ENCODE measurements around the gene CD28. TPM values are rescaled to one million over a fixed set of nuclear protein-coding genes. Genes with fewer than 3 reads are reported as not detected.

The CD28 gene
- total and polyA plus RNA-seq, 10 donors = 1.3 to 22.4 (median 13.0) TPM

DNA sequence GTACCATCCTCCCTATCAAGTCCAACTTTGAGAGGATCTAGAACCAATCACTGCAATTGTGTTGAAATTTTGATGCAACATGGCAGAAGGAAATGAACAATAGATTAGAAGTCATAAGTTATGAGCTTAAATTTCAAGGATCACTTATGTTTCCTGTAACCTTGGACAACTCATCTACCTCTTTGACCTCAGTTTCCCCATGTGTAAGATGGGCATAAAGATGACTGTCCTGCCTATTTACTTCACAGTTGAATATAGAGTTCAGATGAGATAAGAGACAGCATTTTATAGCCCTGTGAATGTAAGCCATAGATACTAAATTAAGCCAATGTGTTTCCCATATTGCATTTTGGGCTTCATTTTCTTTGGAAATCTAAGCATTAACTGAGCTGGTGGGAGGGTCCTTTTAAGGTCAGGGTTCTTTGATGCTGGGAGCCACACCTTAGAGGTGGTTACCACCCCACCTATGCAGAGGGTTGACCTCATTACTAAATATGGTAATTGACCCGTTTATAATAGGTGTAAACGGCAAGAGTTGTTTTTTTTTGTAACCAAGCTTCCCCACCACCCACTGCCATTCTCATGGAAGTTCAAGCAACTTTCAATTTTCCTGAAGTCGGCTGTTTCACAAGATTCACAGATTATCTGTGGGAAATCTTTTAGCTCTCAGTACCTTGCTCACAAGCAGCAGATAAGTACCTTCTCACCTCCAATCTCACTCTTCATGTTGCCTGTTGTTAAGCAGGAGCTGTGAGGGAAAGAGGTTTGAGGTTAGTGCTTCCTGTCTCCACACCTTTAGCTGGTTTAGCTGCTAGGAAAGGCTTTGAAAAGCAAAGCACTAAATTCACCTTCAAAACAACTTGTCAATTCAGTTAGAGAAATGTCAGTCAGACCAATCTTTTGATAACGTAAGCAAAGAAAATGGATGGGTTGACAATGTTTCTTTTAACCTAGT, 13.3 kb downstream of the CD28 start:
- Histone ChIP-seq H3K27ac (peak overlapping the region; percentile 1 to 71 (median 54)), H3K9me3 (no peaks in the 10 kb centered on the region), H3K27me3 (replicated peaks in 1 of 7) (peaks cover 0 to 4% (median 0%) of the 10 kb centered on the region in 7 donors), H3K4me3 (no peak overlapping the region), H3K4me1 (peaks cover 0 to 69% (median 33%) of the 10 kb centered on the region in 6 donors), H3K36me3 (no peaks in the 10 kb centered on the region)
- TF ChIP-seq, protein P1, sequence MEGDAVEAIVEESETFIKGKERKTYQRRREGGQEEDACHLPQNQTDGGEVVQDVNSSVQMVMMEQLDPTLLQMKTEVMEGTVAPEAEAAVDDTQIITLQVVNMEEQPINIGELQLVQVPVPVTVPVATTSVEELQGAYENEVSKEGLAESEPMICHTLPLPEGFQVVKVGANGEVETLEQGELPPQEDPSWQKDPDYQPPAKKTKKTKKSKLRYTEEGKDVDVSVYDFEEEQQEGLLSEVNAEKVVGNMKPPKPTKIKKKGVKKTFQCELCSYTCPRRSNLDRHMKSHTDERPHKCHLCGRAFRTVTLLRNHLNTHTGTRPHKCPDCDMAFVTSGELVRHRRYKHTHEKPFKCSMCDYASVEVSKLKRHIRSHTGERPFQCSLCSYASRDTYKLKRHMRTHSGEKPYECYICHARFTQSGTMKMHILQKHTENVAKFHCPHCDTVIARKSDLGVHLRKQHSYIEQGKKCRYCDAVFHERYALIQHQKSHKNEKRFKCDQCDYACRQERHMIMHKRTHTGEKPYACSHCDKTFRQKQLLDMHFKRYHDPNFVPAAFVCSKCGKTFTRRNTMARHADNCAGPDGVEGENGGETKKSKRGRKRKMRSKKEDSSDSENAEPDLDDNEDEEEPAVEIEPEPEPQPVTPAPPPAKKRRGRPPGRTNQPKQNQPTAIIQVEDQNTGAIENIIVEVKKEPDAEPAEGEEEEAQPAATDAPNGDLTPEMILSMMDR (IDR thresholded peaks at IDR 0.05 in 8 of 11, conservative IDR thresholded peaks at IDR 0.05 in 3 of 11) = no peak
- TF ChIP-seq POLR2A (IDR thresholded peaks at IDR 0.05) = no peak
- TF ChIP-seq POLR2AphosphoS5 (IDR thresholded peaks at IDR 0.05) = peak in 1 of 3 donors; percentile 58
- WGBS, 5 donors = 58 to 70% (median 62%) methylated on average over 4 of the region's 4 CpGs
- no peak for DNase-seq
- intact Hi-C loops (cut with DNase I; ENCODE audit: low total_unique reads) = no loop called here

DNA sequence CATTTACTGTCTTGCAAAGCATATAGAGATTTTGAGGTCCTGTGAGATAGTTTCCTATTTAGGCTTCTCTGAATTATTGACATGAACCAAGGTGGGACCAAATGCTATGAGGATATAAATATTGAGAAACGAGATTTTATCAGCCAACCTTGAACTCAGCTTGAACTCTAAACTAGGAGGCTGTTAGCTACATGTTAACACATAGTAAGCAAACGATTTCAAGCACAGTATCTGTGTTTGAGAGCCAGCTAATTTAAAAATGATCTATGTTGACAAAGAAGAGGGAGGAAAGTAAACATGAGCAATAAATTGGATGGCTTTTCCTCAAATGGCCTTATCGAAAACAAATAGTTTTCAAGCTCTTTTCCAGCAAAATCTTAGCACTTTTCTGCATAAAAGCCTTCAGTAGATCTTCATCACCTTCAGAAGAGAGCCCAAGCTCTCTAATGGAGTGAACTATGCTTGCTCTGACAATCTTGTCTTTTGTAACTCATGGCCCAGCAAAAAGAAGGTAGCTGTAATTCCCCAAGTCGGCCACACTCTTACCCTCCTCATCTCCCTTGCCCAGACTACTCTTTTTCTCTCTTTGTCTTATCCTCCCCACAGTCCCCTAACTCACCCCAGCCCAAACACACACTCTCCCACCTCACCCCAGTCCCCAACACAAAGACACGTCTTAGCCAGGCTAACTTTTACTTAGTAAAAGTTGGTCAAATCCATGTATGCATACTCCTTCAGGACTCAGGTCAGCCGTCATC, 14.7 kb downstream of the CD28 start:
- DNase-seq = no peak
- no peaks in the 10 kb centered on the region for H3K36me3 ChIP-seq
- intact Hi-C loops (cut with DNase I; ENCODE audit: low total_unique reads) = no loop called here
- whole genome bisulfite sequencing, 5 donors = 60 to 72% (median 69%) methylated on average over 6 of the region's 6 CpGs
- H3K4me3 ChIP-seq = no peak overlapping the region
- H3K4me1 ChIP-seq = peaks cover 0 to 55% (median 27%) of the 10 kb centered on the region in 6 donors
- peaks cover 0 to 4% (median 0%) of the 10 kb centered on the region in 7 donors for H3K27me3 ChIP-seq (replicated peaks in 1 of 7)
- TF ChIP-seq, protein P1 (IDR thresholded peaks at IDR 0.05 in 8 of 11, conservative IDR thresholded peaks at IDR 0.05 in 3 of 11) = no peak
- no peak for TF ChIP-seq POLR2AphosphoS5 (IDR thresholded peaks at IDR 0.05)
- TF ChIP-seq POLR2A (IDR thresholded peaks at IDR 0.05) = no peak
- no peaks in the 10 kb centered on the region for H3K9me3 ChIP-seq
- H3K27ac ChIP-seq = peak overlapping the region in 6 of 8 donors; percentile 2 to 71 (median 65)

DNA sequence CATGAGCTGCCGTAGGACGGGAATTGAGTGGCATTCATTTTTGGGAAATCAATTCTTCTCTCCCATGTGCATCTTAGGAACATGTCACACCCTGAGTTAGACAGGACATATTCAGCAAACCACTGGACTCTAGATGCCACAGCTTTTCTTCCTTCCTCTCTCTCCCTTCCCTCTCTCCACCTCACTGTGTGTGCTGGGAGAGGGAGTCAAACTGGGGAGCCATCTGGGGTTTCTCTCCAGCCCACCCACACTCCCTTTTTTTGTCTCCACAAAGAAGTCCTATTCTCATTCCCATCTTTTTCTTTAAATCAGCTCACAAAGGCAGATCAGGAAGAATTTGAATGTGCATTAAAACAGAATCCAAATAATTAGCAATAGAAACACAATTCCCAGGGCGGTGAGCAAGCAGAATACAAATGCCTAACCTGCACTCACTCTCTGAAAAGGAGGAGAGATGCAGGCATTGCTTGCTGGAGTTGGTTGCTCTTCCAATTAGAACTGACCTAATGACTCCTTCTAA, 15.4 kb downstream of the CD28 start:
- intact Hi-C loops (cut with DNase I; ENCODE audit: low total_unique reads) = no loop called here
- DNase-seq = no peak
- H3K36me3 ChIP-seq = no peaks in the 10 kb centered on the region
- H3K9me3 ChIP-seq = no peaks in the 10 kb centered on the region
- no peak overlapping the region for H3K4me3 ChIP-seq
- TF ChIP-seq, protein P1 (IDR thresholded peaks at IDR 0.05 in 8 of 11, conservative IDR thresholded peaks at IDR 0.05 in 3 of 11) = no peak
- TF ChIP-seq POLR2AphosphoS5 (IDR thresholded peaks at IDR 0.05) = no peak
- TF ChIP-seq POLR2A (IDR thresholded peaks at IDR 0.05) = no peak
- WGBS, 5 donors = 80 to 97% (median 93%) methylated on average over 3 of the region's 3 CpGs
- peaks cover 0 to 4% (median 0%) of the 10 kb centered on the region in 7 donors for H3K27me3 ChIP-seq (replicated peaks in 1 of 7)
- peak overlapping the region in 5 of 8 donors; percentile 2 to 71 (median 66) for H3K27ac ChIP-seq
- peaks cover 0 to 52% (median 25%) of the 10 kb centered on the region in 6 donors for H3K4me1 ChIP-seq

Measured in spleen (tissue), 11 donors.